ENCODE results near the gene ECHDC3.

GRCh38 chr10:11804336-11804735 is 62.2 kb downstream of the ECHDC3 start:
- TF ChIP-seq CTCF (IDR thresholded peaks at IDR 0.05) (no peak), POLR2A (IDR thresholded peaks at IDR 0.05) (no peak)
